ENCODE data around the gene CFAP126. TPM values are rescaled to one million over a fixed set of nuclear protein-coding genes. Genes with fewer than 3 reads are reported as not detected.
"Not testable (repeated sequence)": the region's sequence is repeated elsewhere in the genome, so short reads cannot be mapped to it uniquely, and the experiment has no call there.

Gene CFAP126
- total RNA-seq, 1 experiment from 2014 or later, result not detected

- Mint-ChIP-seq H3K4me1 (ENCODE audit: low read depth, unreplicated experiment) (peaks cover 21% of the 10 kb centered on the region), H3K9me3 (ENCODE audit: low read depth, unreplicated experiment) (no peaks in the 10 kb centered on the region), H3K27me3 (ENCODE audit: unreplicated experiment) (no peaks in the 10 kb centered on the region), H3K36me3 (ENCODE audit: insufficient read depth, unreplicated experiment) (peaks cover 18% of the 10 kb centered on the region), H3K4me3 (ENCODE audit: low read depth, unreplicated experiment) (peak overlapping the region; percentile 89), H3K27ac (ENCODE audit: unreplicated experiment) (peak overlapping the region; percentile 99)
- DNase-seq, result no peak
- TSS peak; percentile 97 for BruUV-seq (replicated peaks)
- intact Hi-C loops (cut with micrococcal nuclease; ENCODE audit: unreplicated experiment), result no loop called here
- CTCF ChIA-PET, result no interaction called here
- TF ChIP-seq CTCF (IDR thresholded peaks at IDR 0.05; ENCODE audit: unreplicated experiment), result no peak
Observed at GRCh38 chr1:161398900-161399256, 31.2 kb upstream of the CFAP126 start.

DNA sequence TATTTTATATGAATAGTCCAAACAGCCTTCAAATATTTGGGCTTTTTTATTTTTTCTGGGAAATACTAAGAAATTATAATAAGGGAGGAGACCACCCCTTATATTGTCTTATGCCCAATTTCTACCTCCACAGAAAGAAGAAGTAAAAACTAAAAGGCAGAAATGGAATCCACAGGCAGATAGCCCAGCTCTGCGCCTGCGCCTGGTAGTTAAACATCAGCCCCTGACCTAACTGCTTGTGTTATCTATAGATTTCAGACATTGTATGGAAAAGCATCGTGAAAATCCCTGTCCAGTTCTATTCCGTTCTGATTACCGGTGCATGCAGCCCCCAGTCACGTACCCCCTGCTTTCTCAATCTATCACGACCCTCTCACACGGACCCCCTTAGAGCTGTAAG, 29.4 kb upstream of the CFAP126 start:
- H3K9me3 Mint-ChIP-seq (ENCODE audit: low read depth, unreplicated experiment); H3K27ac Mint-ChIP-seq (ENCODE audit: unreplicated experiment); H3K27me3 Mint-ChIP-seq (ENCODE audit: unreplicated experiment); DNase-seq; H3K4me3 Mint-ChIP-seq (ENCODE audit: low read depth, unreplicated experiment); BruUV-seq (replicated peaks); CTCF ChIA-PET; intact Hi-C loops (cut with micrococcal nuclease; ENCODE audit: unreplicated experiment): not testable (repeated sequence)
- H3K4me1 Mint-ChIP-seq (ENCODE audit: low read depth, unreplicated experiment), result peaks cover 31% of the 10 kb centered on the region
- H3K36me3 Mint-ChIP-seq (ENCODE audit: insufficient read depth, unreplicated experiment), result peaks cover 18% of the 10 kb centered on the region

- H3K4me1 Mint-ChIP-seq (ENCODE audit: low read depth, unreplicated experiment), result peaks cover 10% of the 10 kb centered on the region
- DNase-seq, result no peak
- CTCF ChIA-PET, result interaction anchor here (0.6 kb wide), 1 partner anchor 566 kb away, joined by 7 read pairs; no protein-coding TSS in a partner anchor
- H3K9me3 Mint-ChIP-seq (ENCODE audit: low read depth, unreplicated experiment), result no peaks in the 10 kb centered on the region
- no peak overlapping the region for H3K27ac Mint-ChIP-seq (ENCODE audit: unreplicated experiment)
- intact Hi-C loops (cut with micrococcal nuclease; ENCODE audit: unreplicated experiment), result no loop called here
- no peak overlapping the region for H3K4me3 Mint-ChIP-seq (ENCODE audit: low read depth, unreplicated experiment)
- H3K27me3 Mint-ChIP-seq (ENCODE audit: unreplicated experiment), result no peaks in the 10 kb centered on the region
- TF ChIP-seq CTCF (IDR thresholded peaks at IDR 0.05; ENCODE audit: unreplicated experiment), result no peak
- BruUV-seq (replicated peaks), result no TSS peak
- peaks cover 20% of the 10 kb centered on the region for H3K36me3 Mint-ChIP-seq (ENCODE audit: insufficient read depth, unreplicated experiment)
Observed at GRCh38 chr1:161393151-161393550, 25.5 kb upstream of the CFAP126 start.

DNA sequence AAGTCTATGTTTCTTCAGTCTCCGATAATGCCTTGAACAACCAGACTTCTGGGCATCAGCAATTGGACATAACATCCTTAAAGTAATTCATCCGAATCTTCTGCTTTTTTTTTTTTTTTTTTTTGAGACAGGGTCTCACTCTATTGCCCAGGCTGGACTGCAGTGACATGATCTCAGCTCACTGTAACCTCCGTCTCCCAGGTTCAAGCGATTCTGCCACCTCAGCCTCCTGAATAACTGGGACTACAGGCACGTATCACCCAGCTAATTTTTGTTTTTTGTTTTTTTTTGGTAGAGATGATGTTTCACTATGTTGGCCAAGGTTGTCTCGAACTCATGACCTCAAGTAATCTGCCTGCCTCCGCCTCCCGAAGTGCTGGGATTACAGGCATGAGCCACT, 23.9 kb upstream of the CFAP126 start:
- Mint-ChIP-seq H3K36me3 (ENCODE audit: insufficient read depth, unreplicated experiment) (peaks cover 20% of the 10 kb centered on the region), H3K27ac (ENCODE audit: unreplicated experiment) (no peak overlapping the region), H3K4me1 (ENCODE audit: low read depth, unreplicated experiment) (peaks cover 10% of the 10 kb centered on the region), H3K4me3 (ENCODE audit: low read depth, unreplicated experiment) (no peak overlapping the region), H3K9me3 (ENCODE audit: low read depth, unreplicated experiment) (no peaks in the 10 kb centered on the region), H3K27me3 (ENCODE audit: unreplicated experiment) (no peaks in the 10 kb centered on the region)
- CTCF ChIA-PET, result interaction anchor here (0.7 kb wide), 1 partner anchor 1128 kb away, joined by 3 read pairs; no protein-coding TSS in a partner anchor
- intact Hi-C loops (cut with micrococcal nuclease; ENCODE audit: unreplicated experiment), result no loop called here
- no TSS peak for BruUV-seq (replicated peaks)
- DNase-seq, result no peak
- TF ChIP-seq CTCF (IDR thresholded peaks at IDR 0.05; ENCODE audit: unreplicated experiment), result no peak

- H3K27me3 Mint-ChIP-seq (ENCODE audit: unreplicated experiment); intact Hi-C loops (cut with micrococcal nuclease; ENCODE audit: unreplicated experiment); BruUV-seq (replicated peaks); DNase-seq; H3K9me3 Mint-ChIP-seq (ENCODE audit: low read depth, unreplicated experiment): not testable (repeated sequence)
- CTCF ChIA-PET, result interaction anchor here (0.7 kb wide), 1 partner anchor 1129 kb away, joined by 3 read pairs; no protein-coding TSS in a partner anchor
- Mint-ChIP-seq H3K27ac (ENCODE audit: unreplicated experiment) (peak overlapping the region; percentile 94), H3K36me3 (ENCODE audit: insufficient read depth, unreplicated experiment) (peaks cover 20% of the 10 kb centered on the region), H3K4me3 (ENCODE audit: low read depth, unreplicated experiment) (peak overlapping the region; percentile 81), H3K4me1 (ENCODE audit: low read depth, unreplicated experiment) (peaks cover 10% of the 10 kb centered on the region)
Observed at GRCh38 chr1:161391136-161391535, 23.5 kb upstream of the CFAP126 start.

Data from Calu3 (cell line).